ENCODE results near the gene LIN37.
"Not testable (repeated sequence)": the region's sequence is repeated elsewhere in the genome, so short reads cannot be mapped to it uniquely, and the experiment has no call there.

Gene LIN37

DNA sequence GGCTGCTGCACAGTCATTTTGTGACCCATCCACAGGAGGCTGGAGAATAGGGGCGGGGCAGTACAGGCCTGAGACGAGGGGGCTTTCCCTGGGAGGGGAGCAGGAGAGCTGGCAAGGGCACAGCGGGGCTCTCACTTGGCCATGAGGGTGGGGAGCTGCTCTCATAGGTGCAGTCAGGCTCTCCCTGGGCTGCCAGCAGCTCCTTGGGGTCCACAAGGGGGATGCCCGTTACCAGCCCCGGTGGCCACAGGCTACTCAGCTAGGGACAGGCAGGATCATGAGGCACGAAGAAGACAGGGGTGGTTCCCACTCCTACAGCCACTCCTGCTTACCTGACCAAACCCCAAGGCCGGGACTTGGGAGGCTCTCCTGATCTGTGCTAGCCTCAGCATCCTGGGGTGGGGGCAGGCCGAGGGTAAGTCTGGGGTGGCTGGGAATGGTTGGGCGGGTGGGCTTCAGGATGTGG, 43.5 kb downstream of the LIN37 start:
- DNase-seq = no peak

DNA sequence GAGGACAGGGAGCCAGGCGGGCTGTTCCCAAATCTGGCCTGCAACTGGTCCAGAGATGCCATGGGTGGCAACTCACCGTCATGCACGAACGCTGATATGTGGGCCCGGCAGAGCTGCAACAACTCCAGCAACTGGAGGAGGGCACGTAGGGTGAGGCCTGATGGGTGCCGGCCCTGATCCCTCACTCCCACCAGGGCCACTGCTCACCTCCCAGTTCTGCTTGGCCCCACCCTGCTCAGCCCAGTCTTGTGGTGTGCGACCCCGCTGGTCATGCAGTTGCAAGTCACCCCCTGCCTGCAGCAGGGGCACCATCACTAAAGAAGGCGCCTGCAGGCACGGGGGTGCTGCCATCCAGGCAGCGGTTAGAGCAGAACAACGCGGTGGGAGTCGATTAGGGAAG, 43.9 kb downstream of the LIN37 start:
- no peak for DNase-seq

DNA sequence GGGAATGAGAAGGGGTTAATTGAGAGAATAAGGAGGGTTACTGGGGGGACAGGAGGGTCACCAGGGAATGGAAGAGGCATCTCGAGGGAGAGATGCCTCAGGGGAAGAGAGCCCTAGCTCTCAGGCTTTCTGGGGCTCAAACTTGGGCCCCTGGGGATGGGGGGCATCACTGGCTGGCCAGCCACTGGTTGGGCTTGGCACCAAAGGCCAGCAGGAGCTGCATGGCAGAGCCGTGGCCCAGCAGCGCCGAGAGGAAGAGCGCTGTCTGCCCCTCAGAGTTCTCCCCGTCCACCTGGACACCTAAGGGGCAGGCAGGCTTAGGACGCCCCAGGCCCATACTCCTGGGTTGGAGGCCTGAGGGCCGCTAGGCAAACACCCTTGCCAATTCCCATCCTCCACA, 44.5 kb downstream of the LIN37 start:
- no peak for DNase-seq

DNA sequence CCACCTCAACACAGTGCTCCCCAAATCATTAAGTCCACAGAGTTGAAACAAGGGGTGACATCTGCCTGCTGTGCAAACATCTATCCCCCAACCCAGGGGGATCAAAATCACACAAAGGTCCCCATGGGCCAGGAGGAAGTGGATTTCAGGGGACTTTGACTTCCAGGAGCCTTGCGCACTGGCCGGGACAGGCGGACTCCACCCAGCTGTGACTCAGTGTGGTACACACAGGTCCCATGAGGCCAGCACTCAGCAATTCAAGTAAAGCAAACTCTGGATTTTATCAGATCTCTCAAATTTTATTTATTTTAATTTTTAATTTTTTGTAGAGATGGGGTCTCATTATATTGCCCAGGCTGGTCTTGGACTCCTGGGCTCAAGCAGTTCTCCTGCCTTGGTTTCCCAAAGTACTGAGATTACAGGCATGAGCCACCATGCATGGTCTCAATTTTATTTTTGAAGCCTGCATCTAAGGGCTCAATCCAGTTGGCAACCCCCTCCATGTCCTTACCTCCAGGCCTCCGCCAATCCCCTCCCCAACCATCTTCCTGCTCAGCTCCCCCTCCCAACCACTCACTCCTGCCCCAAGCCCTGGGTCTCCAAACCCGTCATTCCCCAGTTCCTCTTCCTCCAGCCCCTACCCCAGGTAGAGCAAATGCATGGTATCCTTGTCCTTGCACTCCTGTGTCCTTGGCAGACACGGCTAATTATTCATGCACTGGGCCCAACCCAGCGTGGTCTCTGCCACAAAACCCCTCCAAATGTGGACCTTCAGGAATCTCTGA, 45.2 kb downstream of the LIN37 start:
- no peak for DNase-seq

DNA sequence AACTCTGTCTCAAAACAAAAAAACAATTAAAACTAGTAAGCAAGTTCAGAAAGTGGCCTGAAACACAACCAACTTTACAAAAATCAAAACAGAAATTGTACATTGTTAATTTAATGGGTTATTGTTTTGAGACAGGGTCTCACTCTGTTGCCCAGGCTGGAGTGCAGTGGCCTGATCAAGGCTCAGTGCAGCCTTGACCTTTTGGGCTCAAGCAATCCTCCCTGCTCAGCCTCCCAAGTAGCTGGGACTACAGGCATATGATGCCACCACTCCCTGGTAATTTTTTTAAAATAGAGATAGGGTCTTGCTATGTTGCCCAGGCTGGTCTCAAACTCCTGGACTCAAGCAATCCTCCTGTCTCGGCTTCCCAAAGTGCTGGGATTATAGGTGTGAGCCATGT, 47.2 kb downstream of the LIN37 start:
- DNase-seq = not testable (repeated sequence)

DNA sequence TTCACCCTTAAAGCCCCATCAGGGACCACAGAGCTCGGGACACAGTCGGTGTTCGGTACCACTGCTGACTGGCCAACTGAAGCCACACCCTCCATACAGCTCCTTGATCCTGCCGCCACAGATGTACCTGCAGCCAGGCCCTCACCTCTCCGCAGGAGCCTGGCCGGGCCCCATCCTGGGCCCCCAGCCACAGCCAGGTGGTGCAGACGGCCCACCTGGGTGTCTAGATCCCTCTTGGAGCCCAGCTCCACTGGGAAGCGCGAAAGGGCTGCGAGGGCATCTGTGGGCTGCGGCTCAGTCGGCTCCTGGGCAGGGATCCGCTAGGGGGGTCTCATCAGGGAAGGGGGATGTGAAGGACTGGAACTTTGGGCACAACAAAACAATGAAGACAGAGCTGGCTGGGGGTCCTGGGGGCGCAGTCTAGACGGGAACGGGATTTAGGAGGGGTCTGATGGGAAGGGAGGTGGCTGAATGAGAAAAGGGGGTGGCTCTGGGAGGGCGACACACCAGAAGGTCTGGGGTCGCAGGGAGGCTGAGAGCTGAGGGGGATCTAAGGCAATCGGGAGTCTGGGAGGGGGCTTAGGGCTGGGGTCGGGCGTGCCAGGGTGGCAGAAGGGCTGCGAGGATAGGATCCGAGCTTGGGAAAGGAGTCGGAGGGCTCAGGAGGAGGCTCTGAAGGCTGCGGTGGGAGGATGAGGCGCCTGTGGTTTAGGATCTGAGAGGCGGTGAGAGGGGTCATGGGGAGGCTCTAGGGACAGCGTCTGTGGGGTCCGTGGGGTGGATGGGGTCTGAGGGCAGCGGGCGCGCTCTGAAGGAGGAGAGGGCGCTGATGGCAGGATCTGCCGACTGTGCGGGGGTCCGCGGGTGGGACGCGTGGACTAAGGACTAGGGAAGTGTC, 48.5 kb downstream of the LIN37 start:
- no peak for DNase-seq

DNA sequence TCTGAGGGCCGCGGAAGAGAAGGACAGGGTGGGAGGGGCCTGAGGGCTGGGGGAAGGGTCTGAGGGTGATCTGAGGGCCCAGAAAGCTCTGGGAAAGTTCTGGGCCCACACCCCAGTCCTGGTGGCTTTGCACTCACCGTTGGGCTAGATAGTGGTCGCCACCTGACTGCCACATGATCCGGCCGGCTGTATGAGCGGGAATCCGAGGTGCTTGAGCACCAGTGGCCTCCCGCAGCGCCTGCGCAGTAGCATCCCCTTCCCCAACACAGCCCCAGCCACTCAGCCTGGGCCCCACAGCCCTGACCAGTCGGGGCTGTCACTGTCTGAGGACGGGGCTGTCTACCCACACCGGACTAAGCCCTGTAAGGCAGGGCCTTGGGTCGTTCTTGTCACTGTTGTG, 49.3 kb downstream of the LIN37 start:
- no peak for DNase-seq

DNA sequence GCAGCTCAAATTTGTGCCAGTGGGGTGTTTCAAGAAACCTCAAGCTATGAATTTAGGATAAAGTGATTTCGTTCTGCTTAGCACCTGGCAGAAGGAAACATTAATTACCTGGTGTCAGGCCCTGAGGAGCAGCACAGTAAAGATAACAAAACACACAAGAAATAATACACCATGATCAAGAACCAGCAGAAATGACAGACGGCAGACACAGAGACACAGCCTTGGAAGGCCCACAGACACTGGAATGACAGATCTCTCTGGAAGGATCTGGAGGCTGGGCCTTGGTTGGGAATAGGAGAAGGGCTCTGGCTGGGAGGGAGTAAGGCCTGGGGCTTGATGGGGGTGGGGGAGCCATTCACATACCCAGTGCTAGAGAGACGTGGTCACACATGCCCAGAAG, 53.5 kb downstream of the LIN37 start:
- no peak for DNase-seq
